HK-2 (cell line): ENCODE data around the gene NUDT8.

Source experiments
- DNase-seq: peaks from one replicate; pipeline ENCODE4 v3.0.0-alpha.2; 2018; ENCODE audit not compliant: unreplicated experiment

Gene NUDT8, protein sequence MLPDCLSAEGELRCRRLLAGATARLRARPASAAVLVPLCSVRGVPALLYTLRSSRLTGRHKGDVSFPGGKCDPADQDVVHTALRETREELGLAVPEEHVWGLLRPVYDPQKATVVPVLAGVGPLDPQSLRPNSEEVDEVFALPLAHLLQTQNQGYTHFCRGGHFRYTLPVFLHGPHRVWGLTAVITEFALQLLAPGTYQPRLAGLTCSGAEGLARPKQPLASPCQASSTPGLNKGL

DNA sequence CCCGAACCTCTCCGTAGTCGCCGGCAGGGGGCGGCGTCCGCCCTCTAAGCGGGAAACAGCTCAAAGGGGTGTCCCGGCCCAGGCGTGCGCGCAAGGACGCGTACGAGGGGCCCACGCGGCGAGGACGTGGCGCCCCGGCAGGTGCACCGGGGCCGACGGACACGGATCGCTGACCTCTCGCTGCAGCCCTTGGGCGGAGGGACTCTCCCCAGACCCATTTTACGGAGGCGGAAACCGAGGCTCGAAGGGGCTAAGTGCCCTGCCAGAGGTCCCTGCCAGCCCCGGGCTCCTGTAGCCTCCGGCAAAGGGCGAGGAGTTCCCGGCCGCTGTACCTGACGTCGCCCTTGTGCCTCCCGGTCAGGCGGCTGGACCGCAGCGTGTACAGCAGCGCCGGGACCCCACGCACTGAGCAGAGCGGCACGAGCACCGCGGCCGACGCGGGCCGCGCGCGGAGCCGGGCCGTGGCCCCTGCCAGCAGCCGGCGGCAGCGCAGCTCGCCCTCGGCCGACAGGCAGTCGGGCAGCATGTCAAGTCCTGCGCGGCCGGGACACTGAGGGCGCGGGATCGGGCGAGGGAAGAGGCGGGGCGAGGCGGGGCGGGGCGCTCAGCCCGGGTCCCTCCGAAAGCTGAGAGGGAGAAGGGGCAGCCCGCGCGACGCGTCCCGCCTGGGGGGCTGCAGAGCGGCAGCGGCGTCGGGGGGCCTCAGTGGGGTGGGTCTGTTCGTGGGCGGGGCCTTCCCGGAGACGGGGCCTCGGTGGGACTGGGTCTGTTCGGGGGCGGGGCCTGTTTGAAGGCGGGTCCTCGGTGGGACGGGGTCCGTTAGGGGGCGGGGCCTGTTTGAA, at the start of gene NUDT8:
Gene NUDT8, minus strand, starts transcription at position 552 of the 842 bp plus-strand sequence. Its CDS starts 26 bp downstream, at position 526.
- peak; percentile 76 for DNase-seq

DNA sequence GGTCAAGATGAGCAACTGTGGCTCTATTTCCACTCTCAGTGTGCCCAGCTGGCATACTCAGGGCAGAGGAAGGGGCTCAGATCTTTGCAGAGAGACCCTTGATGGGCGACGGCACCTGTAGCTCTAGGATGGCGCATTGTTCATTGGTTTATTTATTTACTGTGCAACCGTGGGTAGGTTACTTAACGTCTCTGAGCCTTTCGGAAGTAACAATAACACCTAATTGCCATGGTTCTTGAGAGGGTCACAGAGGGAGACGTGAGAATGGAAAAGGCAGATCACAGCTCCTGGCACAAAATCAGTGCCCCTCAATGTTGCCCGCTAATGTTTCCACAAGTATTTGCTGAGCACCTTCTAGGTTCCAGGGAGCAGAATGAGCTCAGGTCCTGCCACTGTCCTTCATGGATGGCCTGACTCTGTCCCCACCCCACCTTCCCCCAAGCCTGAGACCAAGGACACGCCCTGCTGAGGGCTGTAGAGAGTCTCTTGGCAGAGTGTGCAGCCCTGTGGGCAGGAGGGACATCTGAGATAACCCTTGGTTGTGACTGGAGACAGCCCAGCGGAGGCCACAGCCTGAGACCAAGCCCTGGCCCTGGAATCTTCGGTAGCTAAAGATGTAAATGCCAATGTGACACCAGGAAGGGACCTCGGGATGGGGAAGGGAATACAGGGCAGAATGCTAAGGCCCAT, 45.5 kb upstream of the NUDT8 start:
- DNase-seq = no peak

DNA sequence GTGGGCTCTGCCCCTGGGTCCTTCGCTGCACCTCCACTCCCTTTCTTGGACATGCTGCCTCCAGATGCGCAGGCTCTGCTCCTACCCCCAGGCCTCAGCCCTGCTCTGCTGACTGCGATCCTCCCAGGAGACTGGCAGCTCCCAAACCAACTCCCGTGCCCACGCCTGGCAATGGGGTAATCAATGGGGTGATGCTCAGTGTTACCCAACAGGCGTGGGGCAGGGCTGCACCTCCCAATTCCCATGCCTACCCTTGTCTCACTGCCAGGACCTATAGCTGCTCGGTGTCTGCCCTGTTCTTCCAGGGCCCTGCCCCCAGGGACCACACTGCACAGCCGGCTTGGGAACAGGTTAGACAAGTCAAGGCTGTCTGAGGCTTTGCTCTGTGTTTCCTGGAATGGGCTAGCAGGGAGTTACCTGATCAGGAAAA, 44.7 kb upstream of the NUDT8 start, which contains the start of gene ALDH3B2:
Gene ALDH3B2, minus strand, starts transcription at position 182 of the 430 bp plus-strand sequence. CDS start 7,688 bp downstream, outside the sequence.
- DNase-seq = no peak

DNA sequence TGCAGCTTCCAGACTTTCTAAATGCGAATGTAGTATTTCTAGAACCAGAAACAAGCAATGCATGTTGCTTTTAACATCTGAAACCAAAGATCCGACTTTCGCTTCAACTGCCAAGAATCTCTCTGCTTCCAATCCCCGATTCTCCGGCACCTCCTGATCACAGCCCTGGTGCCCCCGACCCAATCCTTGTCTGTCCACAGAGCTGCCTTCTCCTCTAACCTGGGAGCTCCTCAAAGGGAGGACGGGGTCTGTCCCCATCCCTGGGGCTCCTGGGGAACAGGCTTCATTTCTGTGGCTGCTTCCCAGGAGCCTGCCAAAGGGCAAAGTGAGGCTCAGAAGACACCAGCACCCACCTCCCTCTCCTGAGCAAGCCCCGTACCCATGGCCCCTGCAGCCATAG, 44.2 kb upstream of the NUDT8 start:
- no peak for DNase-seq

DNA sequence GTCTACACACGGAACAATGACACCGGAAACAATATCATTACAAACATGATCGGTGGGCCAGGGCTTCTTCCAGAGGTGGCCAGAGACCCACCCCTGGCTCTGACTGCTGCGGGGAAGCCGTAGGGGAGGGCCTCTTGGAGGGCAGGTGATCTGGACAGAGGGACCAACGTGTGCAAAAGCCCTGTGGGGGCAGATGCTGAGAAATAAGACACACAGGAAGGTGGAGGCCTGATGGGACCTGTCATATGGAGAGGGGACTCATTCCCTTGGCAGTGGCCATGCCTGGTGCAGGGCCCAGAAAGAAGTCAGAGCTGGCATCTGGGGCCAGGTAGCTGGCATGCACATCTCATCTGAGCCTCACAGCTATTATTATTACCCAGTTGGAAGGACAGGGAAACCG, 43.6 kb upstream of the NUDT8 start:
- DNase-seq = no peak

DNA sequence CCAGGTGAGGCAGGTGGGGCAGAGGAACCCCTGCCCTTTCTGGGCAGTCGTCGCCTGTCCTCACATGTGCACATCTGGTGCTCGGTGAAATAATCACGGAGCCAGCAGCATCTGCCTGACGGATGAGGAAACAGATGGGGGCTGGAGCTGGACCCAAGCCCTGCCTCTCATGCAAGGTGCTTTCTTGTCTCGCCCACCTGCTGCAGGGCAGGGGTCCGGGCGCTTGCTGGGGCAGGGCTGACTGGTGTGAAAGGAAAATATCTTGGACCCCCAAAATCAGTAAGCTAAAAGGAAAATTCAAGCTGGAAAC, 41.4 kb upstream of the NUDT8 start:
- no peak for DNase-seq

DNA sequence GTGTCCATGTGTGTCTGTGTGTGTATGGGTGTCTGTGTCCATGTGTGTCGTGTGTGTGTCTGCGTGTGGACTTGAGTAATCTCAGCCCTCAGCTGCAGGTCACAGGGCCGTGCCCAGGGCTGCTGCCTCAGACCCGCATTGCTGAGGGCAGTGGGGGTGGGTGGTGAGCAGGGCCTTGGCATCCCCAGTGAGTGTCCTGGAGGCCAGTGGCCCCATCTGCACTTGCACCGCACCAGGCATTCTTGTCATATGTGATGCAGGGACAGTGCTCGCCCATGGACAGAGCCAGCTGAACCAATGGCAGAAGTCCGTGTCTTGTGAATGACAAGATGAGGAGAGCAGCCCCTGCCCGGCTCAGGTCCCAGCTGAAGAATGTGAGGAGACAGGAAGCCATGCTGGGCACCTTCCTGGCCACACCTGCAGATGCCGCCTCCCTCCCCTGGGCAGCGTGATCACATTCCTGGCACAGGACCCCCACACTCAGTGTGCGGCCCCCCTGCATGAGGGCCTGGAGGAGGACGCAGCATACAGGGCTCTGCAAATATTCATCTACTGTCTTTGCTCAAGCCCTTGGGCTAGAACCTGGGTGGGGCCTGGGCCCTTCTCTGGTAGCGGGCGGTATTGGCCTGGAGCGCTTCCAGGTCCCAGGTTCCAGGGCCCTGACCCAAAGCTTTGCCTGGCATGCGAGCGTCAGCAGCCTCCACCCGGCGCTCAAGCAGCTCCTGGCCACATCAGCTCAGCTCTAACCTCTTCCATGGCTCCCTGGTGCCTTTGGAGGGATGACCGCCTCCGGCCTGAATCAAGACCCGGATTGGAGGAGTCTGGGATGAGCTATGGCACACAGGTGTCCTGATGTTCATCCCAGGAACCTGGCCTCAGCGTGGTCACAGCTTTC, 40.8 kb upstream of the NUDT8 start:
- no peak for DNase-seq

DNA sequence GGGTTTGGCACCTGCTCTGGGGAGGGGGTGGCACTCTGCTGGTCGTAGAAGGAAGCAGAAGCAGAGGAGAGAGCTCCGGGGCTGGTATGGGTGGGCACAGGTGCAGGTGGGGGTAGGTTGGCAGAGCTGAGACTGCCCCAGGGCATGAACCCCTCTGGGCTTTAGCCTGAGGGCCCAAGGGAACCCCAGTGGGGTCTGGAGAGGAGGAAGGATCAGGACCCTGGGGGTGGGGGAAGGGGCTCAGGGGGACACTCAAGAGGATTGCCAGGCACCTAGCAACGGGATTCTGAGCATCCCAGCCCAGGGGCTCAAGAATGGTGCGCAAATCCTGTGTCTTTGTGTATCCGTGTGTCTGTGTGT, 38.4 kb upstream of the NUDT8 start:
- no peak for DNase-seq

DNA sequence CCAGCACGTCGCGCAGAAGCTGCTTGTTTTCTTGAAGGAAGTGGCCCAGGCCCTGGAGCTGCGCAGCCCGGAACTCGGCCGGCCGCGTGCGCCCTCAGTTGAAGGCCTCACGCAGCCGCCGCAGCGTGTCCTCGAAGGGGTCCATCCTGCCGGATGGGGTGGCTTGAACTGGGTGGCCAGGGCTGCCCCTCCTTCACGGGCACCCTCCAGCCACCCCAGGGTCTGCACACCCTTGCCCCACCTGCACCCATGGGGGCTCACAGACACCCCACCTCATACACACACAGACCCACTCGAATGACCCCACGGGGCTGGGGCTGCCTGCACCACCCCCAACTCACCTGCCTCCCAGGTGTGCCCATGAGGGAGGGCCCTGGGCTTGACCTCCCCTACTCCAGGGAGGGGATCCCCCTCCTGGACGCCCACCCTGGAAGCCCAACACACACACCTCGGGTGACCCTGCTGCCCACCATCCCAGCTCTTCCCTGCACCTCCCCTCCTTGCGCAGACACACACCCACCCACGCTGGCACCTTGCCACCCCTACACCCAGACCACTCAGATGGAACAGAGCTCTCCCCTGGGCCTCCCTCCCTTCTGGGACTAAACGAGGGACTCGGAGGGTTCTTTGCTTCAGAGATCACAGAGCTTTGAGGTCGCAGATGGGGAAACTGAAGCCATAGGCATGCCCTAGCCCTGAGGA, 37.9 kb upstream of the NUDT8 start:
- no peak for DNase-seq

DNA sequence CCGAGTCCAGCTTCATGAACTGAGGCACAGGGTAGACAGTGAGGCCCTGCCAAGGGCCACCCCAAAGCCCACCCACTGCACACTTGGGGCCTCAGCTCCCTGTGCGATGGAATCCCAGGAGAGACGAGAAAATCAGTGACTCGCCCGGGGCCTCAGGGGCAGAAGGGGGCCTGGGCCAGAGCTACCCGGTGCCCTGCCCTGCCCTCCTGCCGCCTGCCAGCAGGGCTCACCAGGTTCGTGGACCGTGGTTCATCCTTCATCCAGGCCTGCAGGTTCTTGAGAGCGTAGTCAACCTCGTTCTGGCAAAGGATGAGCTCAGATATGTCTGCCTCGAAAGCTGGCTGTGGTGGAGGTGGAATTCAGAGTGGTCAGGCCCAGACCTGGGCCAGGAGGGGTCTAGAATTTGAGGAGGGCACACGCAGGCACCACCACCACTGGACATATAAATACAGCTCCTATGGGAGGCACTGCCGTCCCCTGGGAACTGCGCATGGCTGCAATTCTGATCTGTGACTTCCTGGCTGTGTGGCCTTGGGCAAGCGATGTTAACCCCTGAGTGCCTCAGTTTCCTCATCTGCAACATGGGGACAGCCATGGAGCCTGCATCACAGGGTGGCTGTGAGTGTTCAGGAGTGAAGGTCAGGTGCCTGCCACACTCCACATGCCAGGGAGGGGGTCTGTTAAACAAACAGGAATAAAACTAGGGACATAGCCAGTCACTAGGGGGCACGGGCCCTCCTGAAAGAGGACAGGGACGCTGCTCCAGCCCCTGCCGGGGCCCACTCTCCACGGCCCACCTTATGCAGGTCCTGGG, 37.1 kb upstream of the NUDT8 start:
- DNase-seq = no peak

DNA sequence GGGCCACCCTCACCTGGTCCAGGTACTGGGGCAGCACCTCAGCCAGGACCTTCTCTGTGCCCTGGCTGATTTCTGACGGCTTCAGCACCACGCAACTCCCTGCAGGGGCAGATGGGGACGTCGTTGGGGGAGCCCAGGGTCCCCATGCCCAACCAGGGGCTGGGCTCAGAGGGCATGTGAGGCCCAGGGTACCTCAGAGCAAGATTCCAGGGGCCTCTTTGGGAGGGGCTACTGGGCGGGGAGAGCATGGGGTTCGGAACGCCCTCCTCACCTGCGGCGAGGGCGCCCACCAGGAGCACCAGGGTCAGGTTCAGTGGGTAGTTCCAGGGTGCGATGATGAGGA, 36.5 kb upstream of the NUDT8 start:
- no peak for DNase-seq

DNA sequence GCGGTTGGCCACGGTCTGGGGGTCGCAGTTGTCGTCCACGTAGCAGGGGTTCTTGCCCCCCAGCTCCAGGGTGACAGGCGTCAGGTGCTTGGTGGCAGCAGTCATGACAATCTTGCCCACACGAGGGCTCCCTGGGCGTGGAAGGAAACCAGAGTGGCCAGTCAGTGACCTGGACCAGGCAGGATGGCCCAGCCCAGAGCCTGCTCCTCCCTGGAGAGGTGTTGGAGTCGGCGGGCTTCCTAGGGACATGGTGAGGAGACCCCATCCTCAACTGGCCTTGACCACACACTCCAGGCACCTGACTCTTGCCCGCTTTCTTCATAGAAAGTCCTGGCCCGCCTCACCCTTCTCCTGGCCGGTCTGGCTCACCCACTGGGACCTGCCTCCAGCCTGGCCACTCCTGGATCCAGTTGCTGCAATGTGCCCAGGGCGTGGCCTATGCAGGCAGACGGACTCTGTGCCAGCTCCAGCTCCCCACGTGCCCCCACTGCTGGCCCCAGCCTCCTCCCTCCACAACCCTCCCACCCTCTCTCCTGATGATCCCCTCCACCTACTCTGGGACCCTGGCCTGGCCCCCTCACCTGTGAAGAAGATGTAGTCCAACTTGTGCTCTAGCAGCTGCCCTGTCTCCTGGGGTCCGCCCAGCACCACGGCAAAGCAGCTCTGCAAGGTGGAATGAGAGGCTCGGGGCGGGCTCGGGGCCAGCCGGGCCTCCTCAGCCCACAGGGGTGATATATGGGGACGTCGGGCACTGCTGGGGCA, 36.0 kb upstream of the NUDT8 start:
- no peak for DNase-seq

DNA sequence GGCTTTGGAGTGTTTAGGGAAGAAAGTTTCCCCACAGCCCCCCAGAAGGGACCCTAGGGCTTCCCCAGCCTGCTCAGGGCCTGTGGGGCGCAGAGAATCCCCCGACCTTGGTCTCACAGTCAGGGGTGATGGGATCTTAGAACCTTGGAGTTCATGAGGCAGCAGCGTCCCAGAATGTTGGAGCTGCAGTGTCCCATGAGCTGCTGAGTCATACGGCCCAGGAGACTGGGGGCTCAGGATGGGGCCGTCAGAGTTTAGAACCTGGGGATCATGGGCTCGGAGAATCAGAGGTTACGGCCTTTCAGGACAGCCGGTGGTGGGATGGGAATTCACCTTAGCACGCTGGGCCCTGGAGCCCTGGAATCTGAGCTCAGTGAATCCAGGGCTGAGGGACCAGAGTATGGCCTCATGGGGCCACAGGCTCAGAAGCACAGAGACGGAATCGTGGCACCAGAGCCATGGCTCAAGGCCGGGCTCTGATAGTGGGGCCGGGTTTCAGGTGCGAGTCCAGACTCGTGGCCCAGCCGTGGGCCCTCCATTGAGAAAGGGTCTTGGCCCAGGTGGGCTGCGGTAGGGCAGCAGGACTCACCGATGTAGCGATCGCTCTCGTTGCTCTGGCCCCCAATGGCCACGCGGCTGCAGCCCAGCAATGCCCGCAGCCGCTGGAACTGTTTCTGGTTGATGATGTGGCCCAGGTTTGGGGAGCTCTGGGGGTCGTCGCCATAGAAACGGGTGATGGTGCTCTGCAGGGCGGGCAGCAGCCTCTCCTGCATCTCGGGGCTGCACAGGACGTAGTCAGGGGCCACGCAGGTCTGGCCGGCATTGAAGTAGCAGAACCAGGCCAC, 35.2 kb upstream of the NUDT8 start:
- no peak for DNase-seq

DNA sequence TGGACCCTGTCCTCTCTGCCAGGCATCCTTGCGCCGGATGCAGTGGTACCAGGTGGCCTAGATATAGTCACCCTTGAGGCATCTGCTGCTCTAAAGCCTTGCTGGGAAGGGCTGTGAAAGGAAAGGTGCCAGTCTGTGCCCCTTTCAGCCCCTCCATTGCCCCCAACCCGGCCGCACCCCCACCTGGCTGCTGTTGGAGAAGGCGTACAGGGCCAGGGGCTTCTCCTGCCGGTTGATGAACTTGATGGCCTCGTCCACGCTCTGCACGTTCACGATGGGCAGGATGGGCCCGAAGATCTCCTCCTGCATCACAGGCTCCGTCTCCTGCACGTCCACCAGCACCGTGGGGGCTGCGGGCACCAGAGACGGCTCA, 34.5 kb upstream of the NUDT8 start:
- DNase-seq = no peak

DNA sequence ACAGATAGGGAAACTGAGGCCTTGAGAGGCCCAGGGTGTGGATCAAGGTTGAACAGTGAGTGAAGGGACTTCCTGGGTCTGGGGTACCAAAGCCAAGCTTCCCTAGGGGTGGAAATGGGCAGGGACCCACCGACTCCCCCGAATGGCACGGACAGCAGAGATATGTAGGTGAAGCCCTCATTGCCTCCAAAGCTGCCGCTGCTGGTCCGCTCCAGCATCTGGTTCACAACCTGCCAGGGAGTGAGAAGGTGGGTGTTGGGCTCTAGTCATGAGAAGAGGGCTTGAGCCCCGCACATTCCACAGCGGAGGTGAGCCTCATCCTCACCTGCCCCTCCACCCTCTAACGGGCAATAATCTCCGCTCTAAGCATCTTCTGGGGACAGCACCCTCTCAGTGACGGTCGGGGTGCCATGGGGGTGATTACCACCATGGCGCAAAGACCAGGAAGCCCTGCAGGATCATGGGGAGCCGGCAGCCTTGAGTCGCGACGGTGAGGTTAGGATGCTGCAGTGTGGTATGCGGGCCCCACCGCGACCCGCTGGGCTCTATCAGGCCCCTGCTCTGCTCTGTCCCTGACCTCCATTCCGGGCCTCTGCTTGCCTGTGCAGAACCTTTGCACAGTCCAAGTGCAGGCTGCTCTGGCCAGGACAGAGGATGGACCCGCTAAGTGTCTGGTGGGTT, 33.9 kb upstream of the NUDT8 start:
- DNase-seq = no peak

DNA sequence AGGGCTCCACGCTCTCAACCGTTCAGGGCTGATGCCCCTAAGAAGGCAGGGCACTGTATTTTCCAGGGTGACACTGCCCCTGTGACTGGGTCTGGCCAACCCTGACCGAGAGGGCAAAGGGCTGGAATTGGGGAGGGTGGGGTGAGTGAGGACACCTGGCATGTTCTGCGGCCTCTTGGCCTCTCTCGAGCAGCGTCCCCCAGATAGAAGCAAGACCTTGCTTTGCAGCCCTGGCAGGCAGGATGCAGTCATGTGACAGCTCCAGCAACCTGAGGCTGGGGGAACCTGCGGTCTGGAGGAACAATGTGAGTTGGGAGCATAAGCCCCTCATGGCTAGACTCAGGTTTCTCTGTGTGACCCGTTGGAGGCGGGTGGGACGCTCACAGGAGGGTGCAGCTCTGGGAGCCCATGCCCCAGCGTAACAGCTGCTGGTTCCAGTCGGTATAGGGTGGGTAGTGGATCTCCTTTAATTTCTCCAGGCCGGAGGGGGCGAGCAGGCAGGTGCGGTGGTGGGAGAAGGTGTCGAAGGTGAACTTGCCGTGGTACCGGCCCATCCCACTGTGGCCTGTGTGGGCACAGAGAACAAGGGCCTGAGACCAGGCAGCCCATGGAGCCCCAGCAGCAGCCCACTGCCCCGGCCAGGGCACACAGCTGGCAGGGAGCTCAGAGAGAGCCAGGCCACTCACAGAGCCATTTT, 33.2 kb upstream of the NUDT8 start:
- DNase-seq = no peak

DNA sequence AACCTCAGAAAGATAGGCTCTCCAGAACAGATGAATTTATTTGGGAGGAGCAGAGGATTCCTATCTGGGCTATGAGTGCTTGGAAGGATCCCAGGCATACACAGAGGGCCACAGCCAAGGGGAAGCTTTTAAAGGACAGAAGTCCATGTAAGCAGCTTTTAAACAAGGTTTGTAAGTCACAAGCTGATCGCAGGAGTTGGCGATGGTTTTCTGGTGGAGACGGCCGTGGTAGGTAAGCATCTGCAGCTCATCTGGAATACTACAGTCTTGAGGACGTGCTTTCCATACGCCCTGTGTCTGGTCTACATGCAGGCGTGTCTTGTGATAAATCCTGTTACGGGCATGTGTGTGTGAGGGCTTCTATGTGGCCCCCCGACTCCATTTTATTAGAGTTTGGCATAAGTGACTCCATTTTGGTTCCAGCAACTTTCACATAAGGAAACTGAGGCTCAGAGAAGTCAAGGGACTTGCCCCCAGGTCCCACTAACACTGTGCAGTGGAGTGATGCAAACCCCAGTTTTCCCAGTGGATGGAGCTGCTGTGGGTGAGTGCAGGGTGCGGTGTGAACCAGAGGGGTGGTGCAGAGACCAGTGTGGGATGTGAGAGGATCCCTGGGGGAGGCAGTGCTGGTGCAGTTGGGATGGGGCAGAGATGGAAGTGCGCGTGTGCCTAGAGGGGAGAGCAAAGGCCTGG, 32.6 kb upstream of the NUDT8 start:
- no peak for DNase-seq
